ENCODE measurements around the gene XPR1.

Gene XPR1

GRCh38 chr1:180693564-180694244 lies 61.9 kb downstream of the XPR1 start:
- H3F3A ChIP-seq (ENCODE audit: control insufficient read depth, insufficient read depth), result no peaks in the 10 kb centered on the region
- no peak overlapping the region for H3K27ac ChIP-seq (ENCODE audit: low read depth, low read length)
- H3K9me3 ChIP-seq (ENCODE audit: control insufficient read depth, insufficient read depth, low read length), result no peaks in the 10 kb centered on the region
- no peaks in the 10 kb centered on the region for H3K27me3 ChIP-seq (ENCODE audit: control insufficient read depth, low read length)
- H3K4me3 ChIP-seq (ENCODE audit: low read length), result no peak overlapping the region
- H3K36me3 ChIP-seq (ENCODE audit: control insufficient read depth, low read length), result no peaks in the 10 kb centered on the region
- peaks cover 2% of the 10 kb centered on the region; the same call in 1 of the 2 replicates for H3K9me2 ChIP-seq (replicated peaks; ENCODE audit: control insufficient read depth, low read length)
- H4K20me1 ChIP-seq (ENCODE audit: control insufficient read depth, insufficient read depth, low read depth, low read length), result no peaks in the 10 kb centered on the region
- H3K4me2 ChIP-seq (ENCODE audit: low read length), result no peak overlapping the region
- no peaks in the 10 kb centered on the region for H3K4me1 ChIP-seq (ENCODE audit: control insufficient read depth, low read length)
- no peaks in the 10 kb centered on the region for H3K79me2 ChIP-seq (ENCODE audit: control insufficient read depth, low read length)
- TF ChIP-seq EZH2phosphoT487 (IDR thresholded peaks at IDR 0.05; ENCODE audit: borderline replicate concordance, low read length) (no peak), CTCF (IDR thresholded peaks at IDR 0.05; ENCODE audit: low read depth, low read length, poor library complexity, severe bottlenecking) (no peak)

GRCh38 chr1:180695282-180695681 lies 63.5 kb downstream of the XPR1 start:
- Histone ChIP-seq H3K36me3 (ENCODE audit: control insufficient read depth, low read length) (no peaks in the 10 kb centered on the region), H3K9me3 (ENCODE audit: control insufficient read depth, insufficient read depth, low read length) (no peaks in the 10 kb centered on the region), H3K4me1 (ENCODE audit: control insufficient read depth, low read length) (no peaks in the 10 kb centered on the region), H3K79me2 (ENCODE audit: control insufficient read depth, low read length) (no peaks in the 10 kb centered on the region), H3K4me2 (ENCODE audit: low read length) (no peak overlapping the region), H3K9me2 (replicated peaks; ENCODE audit: control insufficient read depth, low read length) (peaks cover 2% of the 10 kb centered on the region; the same call in 1 of the 2 replicates), H3F3A (ENCODE audit: control insufficient read depth, insufficient read depth) (no peaks in the 10 kb centered on the region), H3K27ac (ENCODE audit: low read depth, low read length) (no peak overlapping the region), H4K20me1 (ENCODE audit: control insufficient read depth, insufficient read depth, low read depth, low read length) (no peaks in the 10 kb centered on the region), H3K27me3 (ENCODE audit: control insufficient read depth, low read length) (no peaks in the 10 kb centered on the region), H3K4me3 (ENCODE audit: low read length) (no peak overlapping the region)
- TF ChIP-seq EZH2phosphoT487 (IDR thresholded peaks at IDR 0.05; ENCODE audit: borderline replicate concordance, low read length), result no peak
- TF ChIP-seq CTCF (IDR thresholded peaks at IDR 0.05; ENCODE audit: low read depth, low read length, poor library complexity, severe bottlenecking), result no peak

GRCh38 chr1:180696361-180696760 lies 64.5 kb downstream of the XPR1 start:
- Histone ChIP-seq H3K4me1 (ENCODE audit: control insufficient read depth, low read length) (no peaks in the 10 kb centered on the region), H3K27me3 (ENCODE audit: control insufficient read depth, low read length) (no peaks in the 10 kb centered on the region), H3K4me2 (ENCODE audit: low read length) (no peak overlapping the region), H4K20me1 (ENCODE audit: control insufficient read depth, insufficient read depth, low read depth, low read length) (no peaks in the 10 kb centered on the region), H3K27ac (ENCODE audit: low read depth, low read length) (no peak overlapping the region), H3F3A (ENCODE audit: control insufficient read depth, insufficient read depth) (no peaks in the 10 kb centered on the region), H3K4me3 (ENCODE audit: low read length) (no peak overlapping the region), H3K9me2 (replicated peaks; ENCODE audit: control insufficient read depth, low read length) (peaks cover 2% of the 10 kb centered on the region; the same call in 1 of the 2 replicates), H3K36me3 (ENCODE audit: control insufficient read depth, low read length) (no peaks in the 10 kb centered on the region), H3K79me2 (ENCODE audit: control insufficient read depth, low read length) (no peaks in the 10 kb centered on the region), H3K9me3 (ENCODE audit: control insufficient read depth, insufficient read depth, low read length) (no peaks in the 10 kb centered on the region)
- TF ChIP-seq EZH2phosphoT487 (IDR thresholded peaks at IDR 0.05; ENCODE audit: borderline replicate concordance, low read length) (no peak), CTCF (IDR thresholded peaks at IDR 0.05; ENCODE audit: low read depth, low read length, poor library complexity, severe bottlenecking) (no peak)

All from DOHH2 (cell line).